Measurements from ENCODE around the gene PPM1H. TPM values are rescaled to one million over a fixed set of nuclear protein-coding genes. Genes with fewer than 3 reads are reported as not detected.

The PPM1H gene
- polyA plus RNA-seq, 1 of the 3 experiments (the other 2 are of a cell fraction): 0.13 TPM

DNA sequence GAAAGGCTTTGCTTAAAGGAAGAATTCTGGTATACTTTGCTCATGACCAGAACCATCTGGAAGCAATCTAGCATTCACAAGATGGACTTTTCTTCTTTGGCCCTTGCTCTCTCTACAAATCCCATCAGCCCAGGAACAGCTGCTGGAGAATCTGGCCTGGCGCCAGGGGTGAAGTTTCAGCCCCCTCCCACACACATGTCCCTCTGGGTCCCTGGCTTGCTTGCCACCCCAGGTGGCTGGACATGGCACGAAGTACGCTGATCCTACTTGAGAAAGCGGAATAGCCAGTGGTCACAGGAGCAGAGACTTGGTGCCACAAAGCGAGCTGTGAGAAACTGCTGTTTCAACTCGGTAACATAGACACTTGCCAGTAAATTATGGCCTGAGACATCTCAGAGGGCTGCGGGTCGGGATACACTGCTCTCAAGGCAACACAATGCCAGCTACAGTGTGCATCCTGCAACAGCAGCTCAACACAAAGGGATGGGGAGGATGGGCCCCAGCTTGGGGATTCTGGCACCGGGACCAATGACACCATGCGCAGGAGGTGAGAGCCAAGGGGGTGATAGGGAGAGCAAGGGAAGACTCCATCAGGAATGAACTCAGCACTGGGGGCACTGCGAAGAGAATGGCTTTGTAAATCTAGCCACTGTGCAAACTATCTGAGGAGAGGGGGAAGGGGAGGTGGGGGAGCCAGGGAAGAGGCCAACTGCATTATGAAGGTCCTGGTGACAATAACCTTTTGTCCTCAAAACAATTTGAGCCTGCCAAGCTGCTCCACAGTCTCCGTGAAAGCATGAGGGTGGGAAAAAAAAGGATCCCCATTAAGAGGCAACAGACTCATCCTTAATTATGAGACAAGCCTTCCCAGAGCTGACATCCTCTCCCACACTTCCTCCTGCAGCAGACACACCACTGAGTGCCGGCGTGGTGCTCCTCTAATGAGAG lies 219.9 kb downstream of the PPM1H start:
- ChIA-PET POLR2A (no interaction called here), CTCF (interaction anchor here (1.3 to 2.2 kb wide), 2 partner anchors 79 to 277 kb away, joined by 4 to 7 read pairs; no protein-coding TSS in a partner anchor)
- Histone ChIP-seq H4K20me1 (ENCODE audit: insufficient read depth) (no peaks in the 10 kb centered on the region), H3K4me3 (ENCODE audit: low read depth in 2 of 2, low read length in 1 of 2) (no peak overlapping the region), H3F3A (replicated peaks; ENCODE audit: insufficient read depth) (peaks cover 4% of the 10 kb centered on the region), H3K4me2 (no peak overlapping the region), H3K36me3 (replicated peaks in 1 of 2; ENCODE audit: control insufficient read depth in 1 of 2, insufficient read depth in 2 of 2, low read length in 1 of 2) (no peaks in the 10 kb centered on the region), H3K9ac (no peak overlapping the region), H3K9me3 (no peaks in the 10 kb centered on the region), H2AFZ (ENCODE audit: low read depth) (no peak overlapping the region), H3K79me2 (ENCODE audit: insufficient read depth) (no peaks in the 10 kb centered on the region), H3K27me3 (ENCODE audit: insufficient read depth) (no peaks in the 10 kb centered on the region), H3K27ac (ENCODE audit: low read depth in 2 of 2, low read length in 1 of 2) (peak overlapping the region in 1 of 2 experiments; percentile 17; a peak in 1 of 4 replicates), H3K4me1 (ENCODE audit: control insufficient read depth in 1 of 2, insufficient read depth in 2 of 2, low read depth in 1 of 2, low read length in 1 of 2) (peaks cover 3 to 39% of the 10 kb centered on the region in 2 experiments; a peak in 1 of 4 replicates), H3K9me2 (no peaks in the 10 kb centered on the region)
- DNase-seq: peak; percentile 30
- TF ChIP-seq FOXM1 (IDR thresholded peaks at IDR 0.05; ENCODE audit: low read depth): no peak
- TF ChIP-seq GABPA (IDR thresholded peaks at IDR 0.05; ENCODE audit: low read depth): no peak
- TF ChIP-seq RAD21 (IDR thresholded peaks at IDR 0.05; ENCODE audit: low read length): no peak
- TF ChIP-seq FOSL2 (IDR thresholded peaks at IDR 0.05; ENCODE audit: borderline replicate concordance, low read depth): no peak
- no peak for TF ChIP-seq MEF2A (IDR thresholded peaks at IDR 0.05; ENCODE audit: borderline replicate concordance, low read depth)
- TF ChIP-seq, protein P1, sequence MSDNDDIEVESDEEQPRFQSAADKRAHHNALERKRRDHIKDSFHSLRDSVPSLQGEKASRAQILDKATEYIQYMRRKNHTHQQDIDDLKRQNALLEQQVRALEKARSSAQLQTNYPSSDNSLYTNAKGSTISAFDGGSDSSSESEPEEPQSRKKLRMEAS (IDR thresholded peaks at IDR 0.05; ENCODE audit: low read depth): no peak
- TF ChIP-seq NRF1 (IDR thresholded peaks at IDR 0.05; ENCODE audit: low read depth, low read length): no peak
- TF ChIP-seq NFIC (IDR thresholded peaks at IDR 0.05; ENCODE audit: borderline replicate concordance): no peak
- TF ChIP-seq, protein P2, sequence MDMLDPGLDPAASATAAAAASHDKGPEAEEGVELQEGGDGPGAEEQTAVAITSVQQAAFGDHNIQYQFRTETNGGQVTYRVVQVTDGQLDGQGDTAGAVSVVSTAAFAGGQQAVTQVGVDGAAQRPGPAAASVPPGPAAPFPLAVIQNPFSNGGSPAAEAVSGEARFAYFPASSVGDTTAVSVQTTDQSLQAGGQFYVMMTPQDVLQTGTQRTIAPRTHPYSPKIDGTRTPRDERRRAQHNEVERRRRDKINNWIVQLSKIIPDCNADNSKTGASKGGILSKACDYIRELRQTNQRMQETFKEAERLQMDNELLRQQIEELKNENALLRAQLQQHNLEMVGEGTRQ (IDR thresholded peaks at IDR 0.05; ENCODE audit: borderline replicate concordance, low read depth, low read length): no peak
- no peak for TF ChIP-seq TEAD4 (IDR thresholded peaks at IDR 0.05; ENCODE audit: borderline replicate concordance, insufficient read depth)
- TF ChIP-seq, protein P3, sequence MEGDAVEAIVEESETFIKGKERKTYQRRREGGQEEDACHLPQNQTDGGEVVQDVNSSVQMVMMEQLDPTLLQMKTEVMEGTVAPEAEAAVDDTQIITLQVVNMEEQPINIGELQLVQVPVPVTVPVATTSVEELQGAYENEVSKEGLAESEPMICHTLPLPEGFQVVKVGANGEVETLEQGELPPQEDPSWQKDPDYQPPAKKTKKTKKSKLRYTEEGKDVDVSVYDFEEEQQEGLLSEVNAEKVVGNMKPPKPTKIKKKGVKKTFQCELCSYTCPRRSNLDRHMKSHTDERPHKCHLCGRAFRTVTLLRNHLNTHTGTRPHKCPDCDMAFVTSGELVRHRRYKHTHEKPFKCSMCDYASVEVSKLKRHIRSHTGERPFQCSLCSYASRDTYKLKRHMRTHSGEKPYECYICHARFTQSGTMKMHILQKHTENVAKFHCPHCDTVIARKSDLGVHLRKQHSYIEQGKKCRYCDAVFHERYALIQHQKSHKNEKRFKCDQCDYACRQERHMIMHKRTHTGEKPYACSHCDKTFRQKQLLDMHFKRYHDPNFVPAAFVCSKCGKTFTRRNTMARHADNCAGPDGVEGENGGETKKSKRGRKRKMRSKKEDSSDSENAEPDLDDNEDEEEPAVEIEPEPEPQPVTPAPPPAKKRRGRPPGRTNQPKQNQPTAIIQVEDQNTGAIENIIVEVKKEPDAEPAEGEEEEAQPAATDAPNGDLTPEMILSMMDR (IDR thresholded peaks at IDR 0.05): no peak
- TF ChIP-seq YY1 (IDR thresholded peaks at IDR 0.05; ENCODE audit: low read depth): no peak
- TF ChIP-seq MXI1 (IDR thresholded peaks at IDR 0.05; ENCODE audit: low read depth, low read length): no peak
- TF ChIP-seq CHD2 (IDR thresholded peaks at IDR 0.05; ENCODE audit: low read length, partially characterized antibody): no peak
- TF ChIP-seq GATA2 (CRISPR knock-in tag; IDR thresholded peaks at IDR 0.05): no peak
- TF ChIP-seq, protein P4, sequence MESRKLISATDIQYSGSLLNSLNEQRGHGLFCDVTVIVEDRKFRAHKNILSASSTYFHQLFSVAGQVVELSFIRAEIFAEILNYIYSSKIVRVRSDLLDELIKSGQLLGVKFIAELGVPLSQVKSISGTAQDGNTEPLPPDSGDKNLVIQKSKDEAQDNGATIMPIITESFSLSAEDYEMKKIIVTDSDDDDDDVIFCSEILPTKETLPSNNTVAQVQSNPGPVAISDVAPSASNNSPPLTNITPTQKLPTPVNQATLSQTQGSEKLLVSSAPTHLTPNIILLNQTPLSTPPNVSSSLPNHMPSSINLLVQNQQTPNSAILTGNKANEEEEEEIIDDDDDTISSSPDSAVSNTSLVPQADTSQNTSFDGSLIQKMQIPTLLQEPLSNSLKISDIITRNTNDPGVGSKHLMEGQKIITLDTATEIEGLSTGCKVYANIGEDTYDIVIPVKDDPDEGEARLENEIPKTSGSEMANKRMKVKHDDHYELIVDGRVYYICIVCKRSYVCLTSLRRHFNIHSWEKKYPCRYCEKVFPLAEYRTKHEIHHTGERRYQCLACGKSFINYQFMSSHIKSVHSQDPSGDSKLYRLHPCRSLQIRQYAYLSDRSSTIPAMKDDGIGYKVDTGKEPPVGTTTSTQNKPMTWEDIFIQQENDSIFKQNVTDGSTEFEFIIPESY (IDR thresholded peaks at IDR 0.05; ENCODE audit: borderline replicate concordance, low read depth): no peak
- TF ChIP-seq RXRA (IDR thresholded peaks at IDR 0.05; ENCODE audit: borderline replicate concordance, low read depth): no peak
- no peak for TF ChIP-seq EZH2phosphoT487 (IDR thresholded peaks at IDR 0.05; ENCODE audit: borderline replicate concordance, low read depth)
- TF ChIP-seq SMC3 (IDR thresholded peaks at IDR 0.05; ENCODE audit: low read depth, low read length): no peak
- WGBS (ENCODE audit: low lambda C conversion rate): 90% methylated on average over 12 of the region's 14 CpGs
